Activated T-helper 1 cell treated with Interleukin-2 at 50 U/mL for 16 hours (primary cell): ENCODE results near the gene FBXW8.

ENCODE experiments used
- DNase-seq: peaks from one replicate; pipeline ENCODE4 v3.0.0-alpha.2; 2020; ENCODE audit warnings: low read depth

The FBXW8 gene

DNA sequence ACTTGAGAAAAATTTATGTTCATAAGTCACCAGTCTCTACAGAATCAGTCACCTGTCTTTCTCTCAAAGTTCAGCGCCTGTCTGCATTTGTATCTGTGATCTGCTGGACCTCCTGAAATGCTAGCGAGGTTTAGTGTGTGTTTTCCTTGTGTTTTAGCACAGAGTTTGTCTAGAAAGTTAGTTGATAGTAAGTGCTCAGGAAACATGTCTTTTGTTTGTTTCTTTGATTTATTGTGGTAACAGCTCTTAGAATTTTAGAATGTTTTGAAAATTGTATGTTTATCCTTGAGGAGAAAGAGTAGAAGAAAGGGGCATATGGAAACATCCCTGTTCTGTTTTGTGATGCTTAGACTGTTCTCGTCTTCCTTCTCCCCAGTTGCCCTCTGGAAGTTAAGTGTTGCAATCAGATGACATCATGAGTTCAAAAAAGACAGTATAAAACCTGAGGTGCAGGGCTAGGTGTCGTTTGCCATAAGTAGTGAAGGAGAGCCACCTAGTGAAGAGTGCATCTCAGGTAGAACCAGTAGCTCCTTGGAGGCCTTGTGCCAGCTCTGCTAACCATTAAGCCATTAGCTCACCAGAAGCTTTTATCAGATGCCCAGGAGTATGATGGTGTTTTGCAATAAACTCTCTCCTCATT lies 44.8 kb downstream of the FBXW8 start:
- DNase-seq, result no peak

DNA sequence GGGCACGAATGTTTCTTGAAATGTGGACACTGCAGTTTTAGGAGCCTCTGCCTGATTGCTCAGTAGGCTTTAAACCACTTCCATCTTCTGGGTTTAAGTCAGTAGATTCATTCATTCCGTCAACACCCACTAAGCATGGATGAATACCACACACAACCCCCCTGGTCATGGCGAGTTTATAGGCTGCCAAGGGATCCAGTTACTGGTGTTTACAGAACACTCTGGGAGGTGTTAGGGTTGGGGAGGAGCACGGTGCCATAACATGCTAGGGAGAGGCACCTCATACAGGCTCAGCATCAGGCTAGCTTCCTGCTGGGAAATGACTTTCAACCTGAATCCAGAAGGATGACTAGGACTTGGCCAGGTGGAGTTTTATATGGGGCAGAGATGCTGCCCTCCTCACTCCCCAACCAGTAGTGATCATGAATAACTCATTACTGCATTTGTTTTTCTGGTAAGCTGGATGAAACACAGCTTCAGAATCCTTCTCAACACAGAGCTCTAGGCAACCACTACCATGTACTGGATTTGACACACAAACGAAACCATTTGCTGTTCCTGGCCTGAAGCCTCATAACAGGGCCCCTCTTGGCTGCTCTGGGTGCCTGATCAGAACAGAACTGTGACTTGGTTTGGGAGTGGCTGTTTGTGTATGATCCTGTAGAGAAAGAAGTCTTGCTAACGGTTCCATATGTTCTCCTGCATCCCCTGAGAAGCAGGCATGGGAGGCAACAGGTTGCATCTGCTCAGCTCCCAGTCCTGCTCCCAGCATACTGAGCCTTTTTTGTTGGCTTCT lies 47.9 kb downstream of the FBXW8 start:
- no peak for DNase-seq

- DNase-seq, result no peak
These were observed 48.4 kb downstream of the FBXW8 start for GRCh38 chr12:116959198-116959460.

DNA sequence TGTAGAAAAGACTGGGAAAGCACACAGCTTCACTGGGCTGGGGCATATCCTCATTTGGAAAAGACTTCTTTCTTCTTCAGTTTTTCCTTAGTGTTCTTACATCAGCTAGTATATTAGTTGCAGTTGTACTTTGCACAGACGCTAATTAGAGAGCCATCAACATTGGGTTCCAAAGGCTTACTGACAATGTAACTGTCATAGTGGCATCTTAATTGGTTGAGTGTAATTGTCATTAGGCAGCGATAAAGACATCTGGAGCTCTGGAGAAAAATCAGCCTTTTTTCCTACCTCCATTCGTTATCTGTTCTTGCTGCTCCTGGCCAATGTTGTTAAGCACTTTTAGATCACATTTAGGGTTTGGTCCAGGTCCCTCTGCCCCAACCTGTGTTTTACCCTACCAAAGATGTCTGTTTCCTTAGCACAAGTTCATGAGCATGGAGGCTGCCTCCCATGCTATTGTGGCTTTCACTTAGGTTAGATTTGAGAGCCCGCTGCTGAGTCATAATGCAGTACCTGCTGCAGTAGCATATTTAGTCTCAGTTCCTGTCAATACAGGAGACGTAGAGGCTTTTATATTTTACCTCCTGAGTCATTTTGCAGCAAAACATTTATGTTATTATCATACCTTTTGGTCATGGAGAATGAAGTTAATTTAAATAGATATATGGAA lies 49.2 kb downstream of the FBXW8 start:
- DNase-seq, result no peak

- no peak for DNase-seq
These were observed 51.4 kb downstream of the FBXW8 start for GRCh38 chr12:116962197-116962596.

DNA sequence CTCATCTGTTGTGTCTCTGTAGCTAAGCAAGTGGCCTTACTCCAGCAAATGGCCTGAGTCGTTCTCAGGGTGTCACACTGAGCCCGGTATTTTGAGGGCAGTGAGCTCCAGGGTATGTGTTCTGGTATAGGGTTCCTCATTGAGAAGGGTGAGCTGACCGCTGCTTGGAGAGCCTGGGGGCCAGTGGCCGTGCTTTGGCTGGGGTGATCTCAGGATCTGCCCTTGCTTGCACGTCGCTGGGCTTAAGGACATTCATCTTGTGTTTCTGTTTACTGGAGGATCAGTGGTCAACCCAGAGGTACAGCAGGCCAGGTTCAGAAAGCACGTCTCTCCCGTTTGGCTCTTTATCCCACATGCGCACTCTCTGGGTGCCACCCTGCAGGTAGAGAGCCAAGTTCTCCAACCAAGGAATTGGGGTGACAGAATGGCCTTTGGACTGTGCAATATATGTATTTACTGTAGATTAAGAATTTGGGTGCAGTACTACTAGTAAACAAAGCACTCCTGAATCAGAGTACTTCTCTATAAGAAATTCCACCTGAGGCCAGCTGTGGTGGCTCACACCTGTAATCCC lies 52.1 kb downstream of the FBXW8 start:
- no peak for DNase-seq

GRCh38 chr12:116964054-116965050 lies 53.6 kb downstream of the FBXW8 start:
- DNase-seq, result no peak

DNA sequence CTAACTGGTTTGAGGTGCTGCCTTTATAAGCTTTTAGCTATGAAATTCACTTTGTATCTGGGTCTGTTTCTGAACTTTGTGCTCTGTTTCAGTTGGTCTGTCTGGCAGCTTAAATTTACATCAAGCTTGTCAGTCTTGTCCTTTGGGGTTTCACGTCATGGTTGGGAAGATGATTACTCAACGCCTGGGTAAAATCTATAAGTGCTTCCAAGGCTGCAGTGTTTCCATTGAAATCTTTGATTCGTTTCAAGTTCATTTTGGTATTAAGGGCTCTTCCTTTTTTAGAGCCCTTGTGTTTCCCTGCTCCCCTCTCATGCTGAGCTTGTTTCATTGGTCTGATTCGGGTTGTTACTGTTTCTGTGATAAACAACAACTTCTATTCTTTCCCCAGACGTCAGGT lies 58.2 kb downstream of the FBXW8 start:
- no peak for DNase-seq

GRCh38 chr12:116969615-116970585 lies 59.1 kb downstream of the FBXW8 start:
- DNase-seq, result no peak

GRCh38 chr12:116971222-116971621 lies 60.5 kb downstream of the FBXW8 start:
- no peak for DNase-seq

- no peak for DNase-seq
These were observed 65.1 kb downstream of the FBXW8 start for GRCh38 chr12:116975779-116976393.

GRCh38 chr12:116977465-116978380 lies 67.0 kb downstream of the FBXW8 start:
- no peak for DNase-seq

DNA sequence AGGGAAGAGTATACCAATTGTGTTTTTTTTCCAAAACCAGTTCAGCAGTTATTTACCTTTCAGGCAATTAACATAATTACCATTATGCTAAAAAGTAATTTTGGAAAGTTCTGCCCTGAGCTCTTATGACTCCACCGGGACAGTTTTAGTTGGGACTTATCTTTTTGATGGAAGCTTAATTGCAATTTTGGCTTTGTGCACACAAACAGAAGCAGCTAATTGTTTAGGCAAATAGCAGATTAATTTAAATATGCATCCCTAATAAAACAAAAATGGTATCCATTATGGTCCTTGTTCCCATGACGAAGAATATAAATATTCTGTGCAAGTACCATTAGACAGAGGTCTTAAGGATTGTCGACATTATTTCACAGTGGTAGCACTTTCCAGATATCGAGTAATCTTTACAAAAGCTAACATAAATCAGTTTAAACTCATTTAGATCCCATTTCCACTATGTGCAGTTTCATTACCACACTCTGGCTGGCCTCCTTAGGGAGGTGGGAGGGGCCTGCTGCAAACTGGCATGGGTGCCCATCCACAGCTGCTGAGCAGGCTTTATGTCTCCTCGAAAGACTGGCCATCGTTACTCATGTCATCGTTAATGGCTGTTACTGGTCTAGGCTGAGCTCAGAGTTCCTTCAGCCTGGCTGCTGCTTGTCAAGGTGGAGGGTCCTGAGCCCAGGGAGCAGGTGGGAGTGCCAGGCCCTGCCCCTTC lies 68.2 kb downstream of the FBXW8 start:
- DNase-seq, result no peak

DNA sequence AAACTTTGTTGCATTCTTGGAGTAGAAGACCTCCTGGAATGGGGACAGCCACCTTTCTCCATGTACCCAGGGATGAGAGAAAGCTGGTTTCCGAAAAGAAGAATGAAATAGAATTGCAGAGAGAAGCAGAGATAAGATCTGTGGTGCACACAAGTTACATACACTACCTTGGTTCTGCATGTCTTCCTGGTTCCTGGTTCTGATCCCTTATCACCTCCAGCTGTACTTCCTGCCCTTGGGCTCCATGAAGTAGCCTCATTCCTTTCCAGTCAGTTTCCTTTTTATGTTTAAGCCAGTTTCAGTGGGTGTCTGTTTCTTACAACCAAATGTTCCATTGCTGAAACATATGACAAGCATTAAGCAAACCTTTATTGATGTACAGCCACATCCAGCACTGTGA lies 69.3 kb downstream of the FBXW8 start:
- DNase-seq, result no peak

DNA sequence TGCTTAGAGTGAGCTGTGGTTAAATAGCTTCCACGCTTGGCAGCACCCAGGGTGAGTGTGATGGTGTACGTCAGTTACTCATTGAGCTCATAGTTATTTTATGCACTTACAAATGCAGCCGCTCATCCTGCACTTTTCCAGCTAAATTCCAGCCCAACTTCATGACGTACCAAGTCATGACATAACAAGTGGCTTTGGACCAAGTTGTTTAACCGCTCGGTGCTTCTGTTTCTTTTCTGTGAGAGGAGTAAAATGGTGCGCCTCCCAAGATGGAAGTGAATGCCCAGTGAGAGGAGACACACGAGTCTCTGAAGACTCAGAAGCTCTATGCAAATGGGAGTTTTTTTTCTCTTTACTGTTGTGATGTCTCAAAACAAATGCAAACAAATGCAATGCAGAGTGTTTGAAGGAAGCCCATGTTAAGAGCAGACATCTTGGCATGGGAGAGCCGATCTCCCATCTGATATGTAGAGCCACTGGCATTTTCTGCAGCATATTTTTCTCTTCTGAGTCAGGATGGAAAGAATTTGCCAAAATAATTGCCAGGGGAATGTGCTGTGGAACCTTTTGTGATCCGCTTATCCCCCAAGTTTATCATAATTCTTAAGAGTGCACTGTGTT lies 72.2 kb downstream of the FBXW8 start:
- no peak for DNase-seq

GRCh38 chr12:116984098-116984497 lies 73.3 kb downstream of the FBXW8 start:
- DNase-seq, result no peak

GRCh38 chr12:116990329-116990728 lies 79.6 kb downstream of the FBXW8 start:
- DNase-seq, result no peak
